ENCODE measurements around the gene TMED9. TPM values are rescaled to one million over a fixed set of nuclear protein-coding genes. Genes with fewer than 3 reads are reported as not detected.
"Not testable (repeated sequence)": the region's sequence is repeated elsewhere in the genome, so short reads cannot be mapped to it uniquely, and the experiment has no call there.

The TMED9 gene
- total RNA-seq, 1 donor from 2014 or later: 372 TPM

GRCh38 chr5:177557796-177558195 is 34.2 kb upstream of the TMED9 start:
- Histone ChIP-seq H4K20me1 (ENCODE audit: insufficient read depth, low read length) (peaks cover 9% of the 10 kb centered on the region), H2AFZ (ENCODE audit: low read depth, low read length) (no peak overlapping the region), H3K9ac (ENCODE audit: low read length) (no peak overlapping the region), H3K36me3 (ENCODE audit: insufficient read depth, low read length) (no peaks in the 10 kb centered on the region), H3K4me2 (ENCODE audit: low read length) (no peak overlapping the region), H3K79me2 (ENCODE audit: insufficient read depth, low read length) (peaks cover 14% of the 10 kb centered on the region), H3K27ac (ENCODE audit: low read depth, low read length) (no peak overlapping the region), H3K27me3 (ENCODE audit: insufficient read depth, low read length) (no peaks in the 10 kb centered on the region), H3K4me3 (ENCODE audit: insufficient read depth, low read depth, low read length) (no peak overlapping the region), H3K9me3 (ENCODE audit: insufficient read depth, low read depth, low read length) (no peaks in the 10 kb centered on the region), H3K4me1 (ENCODE audit: insufficient read depth, low read length) (peaks cover 10% of the 10 kb centered on the region)
- H3K27me3 Mint-ChIP-seq (ENCODE audit: low read depth, unreplicated experiment): no peaks in the 10 kb centered on the region
- FAIRE-seq (no peak), DNase-seq (ENCODE audit: low read depth) (no peak)
- peaks cover 4% of the 10 kb centered on the region for H3K4me1 Mint-ChIP-seq (ENCODE audit: low read depth, unreplicated experiment)
- no peaks in the 10 kb centered on the region for H3K36me3 Mint-ChIP-seq (ENCODE audit: low read depth, unreplicated experiment)
- peaks cover 5% of the 10 kb centered on the region for H3K9me3 Mint-ChIP-seq (ENCODE audit: unreplicated experiment)
- H3K27ac Mint-ChIP-seq (ENCODE audit: unreplicated experiment): no peak overlapping the region
- no peak for TF ChIP-seq EZH2 (IDR thresholded peaks at IDR 0.05; ENCODE audit: insufficient read depth, low read length)
- no peak for TF ChIP-seq CTCF (IDR thresholded peaks at IDR 0.05; ENCODE audit: insufficient read depth, low read depth, low read length)
- no peak overlapping the region for H3K4me3 Mint-ChIP-seq (ENCODE audit: unreplicated experiment)

- H3K36me3 ChIP-seq (ENCODE audit: insufficient read depth, low read length); DNase-seq (ENCODE audit: low read depth); H3K9ac ChIP-seq (ENCODE audit: low read length); H3K4me1 Mint-ChIP-seq (ENCODE audit: low read depth, unreplicated experiment); H3K9me3 ChIP-seq (ENCODE audit: insufficient read depth, low read depth, low read length); H3K9me3 Mint-ChIP-seq (ENCODE audit: unreplicated experiment); H3K27me3 ChIP-seq (ENCODE audit: insufficient read depth, low read length); H3K27ac Mint-ChIP-seq (ENCODE audit: unreplicated experiment); H3K4me1 ChIP-seq (ENCODE audit: insufficient read depth, low read length); H3K79me2 ChIP-seq (ENCODE audit: insufficient read depth, low read length); H3K4me2 ChIP-seq (ENCODE audit: low read length); H4K20me1 ChIP-seq (ENCODE audit: insufficient read depth, low read length); H3K36me3 Mint-ChIP-seq (ENCODE audit: low read depth, unreplicated experiment); H3K4me3 Mint-ChIP-seq (ENCODE audit: unreplicated experiment); FAIRE-seq; H2AFZ ChIP-seq (ENCODE audit: low read depth, low read length); H3K4me3 ChIP-seq (ENCODE audit: insufficient read depth, low read depth, low read length); H3K27me3 Mint-ChIP-seq (ENCODE audit: low read depth, unreplicated experiment); H3K27ac ChIP-seq (ENCODE audit: low read depth, low read length): not testable (repeated sequence)
These were observed 32.5 kb upstream of the TMED9 start for GRCh38 chr5:177559446-177559941.

- DNase-seq (ENCODE audit: low read depth) (no peak), FAIRE-seq (no peak)
- H3K9me3 Mint-ChIP-seq (ENCODE audit: unreplicated experiment): peaks cover 3% of the 10 kb centered on the region
- no peak overlapping the region for H3K4me3 Mint-ChIP-seq (ENCODE audit: unreplicated experiment)
- H3K4me1 Mint-ChIP-seq (ENCODE audit: low read depth, unreplicated experiment): no peaks in the 10 kb centered on the region
- no peaks in the 10 kb centered on the region for H3K36me3 Mint-ChIP-seq (ENCODE audit: low read depth, unreplicated experiment)
- no peak overlapping the region for H3K27ac Mint-ChIP-seq (ENCODE audit: unreplicated experiment)
- no peaks in the 10 kb centered on the region for H3K79me2 ChIP-seq (ENCODE audit: insufficient read depth, low read length)
- H4K20me1 ChIP-seq (ENCODE audit: insufficient read depth, low read length): no peaks in the 10 kb centered on the region
- H3K4me3 ChIP-seq (ENCODE audit: insufficient read depth, low read depth, low read length): no peak overlapping the region
- no peaks in the 10 kb centered on the region for H3K9me3 ChIP-seq (ENCODE audit: insufficient read depth, low read depth, low read length)
- no peak overlapping the region for H3K27ac ChIP-seq (ENCODE audit: low read depth, low read length)
- H2AFZ ChIP-seq (ENCODE audit: low read depth, low read length): no peak overlapping the region
- H3K27me3 Mint-ChIP-seq (ENCODE audit: low read depth, unreplicated experiment): peaks cover 16% of the 10 kb centered on the region
- H3K27me3 ChIP-seq (ENCODE audit: insufficient read depth, low read length): peaks cover 6% of the 10 kb centered on the region
- no peaks in the 10 kb centered on the region for H3K36me3 ChIP-seq (ENCODE audit: insufficient read depth, low read length)
- no peak overlapping the region for H3K4me2 ChIP-seq (ENCODE audit: low read length)
- TF ChIP-seq CTCF (IDR thresholded peaks at IDR 0.05; ENCODE audit: insufficient read depth, low read depth, low read length) (no peak), EZH2 (IDR thresholded peaks at IDR 0.05; ENCODE audit: insufficient read depth, low read length) (no peak)
- H3K4me1 ChIP-seq (ENCODE audit: insufficient read depth, low read length): no peaks in the 10 kb centered on the region
- no peak overlapping the region for H3K9ac ChIP-seq (ENCODE audit: low read length)
These were observed 27.0 kb upstream of the TMED9 start for GRCh38 chr5:177565046-177565445.

Data from astrocyte (in vitro differentiated cells and primary cell).